ENCODE measurements around the gene IRAK3. TPM values are rescaled to one million over a fixed set of nuclear protein-coding genes. Genes with fewer than 3 reads are reported as not detected.
A peak's percentile ranks its signal among the peaks of the same experiment; 100 is the strongest.
"Not testable (repeated sequence)": the region's sequence is repeated elsewhere in the genome, so short reads cannot be mapped to it uniquely, and the experiment has no call there.

Gene IRAK3
- polyA plus RNA-seq, 3 donors: 3.2 to 4.7 (median 3.6) TPM

- DNase-seq (ENCODE audit: extremely low read depth in 1 of 11, low read depth in 9 of 11, low spot score in 4 of 11): no peak
Measured at GRCh38 chr12:66282244-66282643, 93.2 kb downstream of the IRAK3 start.

GRCh38 chr12:66287275-66287674 is 98.3 kb downstream of the IRAK3 start:
- no peak for DNase-seq (ENCODE audit: extremely low read depth in 1 of 11, low read depth in 9 of 11, low spot score in 4 of 11)

GRCh38 chr12:66288121-66288520 is 99.1 kb downstream of the IRAK3 start:
- DNase-seq (ENCODE audit: extremely low read depth in 1 of 11, low read depth in 9 of 11, low spot score in 4 of 11): no peak

- no peak for DNase-seq (ENCODE audit: extremely low read depth in 1 of 11, low read depth in 9 of 11, low spot score in 4 of 11)
Measured at GRCh38 chr12:66289485-66289884, 100.5 kb downstream of the IRAK3 start.

- no peak for DNase-seq (ENCODE audit: extremely low read depth in 1 of 11, low read depth in 9 of 11, low spot score in 4 of 11)
Measured at GRCh38 chr12:66290716-66291200, 101.7 kb downstream of the IRAK3 start.

- DNase-seq (ENCODE audit: extremely low read depth in 1 of 11, low read depth in 9 of 11, low spot score in 4 of 11): no peak
Measured at GRCh38 chr12:66296176-66296683, 107.2 kb downstream of the IRAK3 start.

- DNase-seq (ENCODE audit: extremely low read depth in 1 of 11, low read depth in 9 of 11, low spot score in 4 of 11): no peak
Measured at GRCh38 chr12:66297080-66297479, 108.1 kb downstream of the IRAK3 start.

GRCh38 chr12:66297923-66298322 is 108.9 kb downstream of the IRAK3 start:
- DNase-seq (ENCODE audit: extremely low read depth in 1 of 11, low read depth in 9 of 11, low spot score in 4 of 11): no peak

GRCh38 chr12:66301944-66302826 is 113.2 kb downstream of the IRAK3 start, which contains the start of gene HELB:
TSS of gene HELB (plus strand) at chr12:66302493. CDS start at chr12:66302604, 111 bp downstream.
- DNase-seq (ENCODE audit: extremely low read depth in 1 of 11, low read depth in 9 of 11, low spot score in 4 of 11): peak; percentile 89 to 97 (median 95)

- DNase-seq (ENCODE audit: extremely low read depth in 1 of 11, low read depth in 9 of 11, low spot score in 4 of 11): no peak
Measured at GRCh38 chr12:66302827-66303169, 113.8 kb downstream of the IRAK3 start.

- not testable (repeated sequence) for DNase-seq (ENCODE audit: extremely low read depth in 1 of 11, low read depth in 9 of 11, low spot score in 4 of 11)
Measured at GRCh38 chr12:66303316-66303804, 114.3 kb downstream of the IRAK3 start.

Other genes with a start within 250 kb of the IRAK3 start
- 10 to 100 TPM; 24.4 to 42.8 (median 31.4) TPM for gene LLPH, start 58.5 kb upstream of the IRAK3 start, polyA plus RNA-seq (ENCODE audit: insufficient read length in 3 of 3)
- 100 to 1,000 TPM; 112 to 165 (median 149) TPM for gene TMBIM4, start 19.2 kb upstream of the IRAK3 start, polyA plus RNA-seq (ENCODE audit: insufficient read length in 3 of 3)
- 1 to 10 TPM; 3.1 to 5.6 (median 3.4) TPM for gene HELB, start 113.3 kb downstream of the IRAK3 start, polyA plus RNA-seq (ENCODE audit: insufficient read length in 3 of 3)

Data from renal cortex interstitium (tissue), 11 donors.